Loucy (cell line): ENCODE measurements around the gene HDLBP.

Experiments used
- CTCF ChIP-seq: fragments of 200-600 bp; sonication (generic); conservative IDR thresholded peaks from 2 replicates; pipeline ENCODE4 v1.5.1; 2014; ENCODE audit warnings: mild to moderate bottlenecking, antibody characterized with exemption, low read length
- EZH2phosphoT487 ChIP-seq: fragments of 200-600 bp; IDR thresholded peaks from 2 replicates; pipeline ENCODE4 v1.6.1; 2018; ENCODE audit warnings: antibody characterized with exemption, mild to moderate bottlenecking, moderate library complexity, borderline replicate concordance

- TF ChIP-seq CTCF (no peak), EZH2phosphoT487 (no peak)
Observed at GRCh38 chr2:241279828-241280227, 35.6 kb downstream of the HDLBP start.
